Activated CD4-positive, alpha-beta T cell treated with anti-CD3 and anti-CD28 coated beads for 1 hour (primary cell): Measurements from ENCODE around the gene PHLDA1.
"Not testable (repeated sequence)": the region's sequence is repeated elsewhere in the genome, so short reads cannot be mapped to it uniquely, and the experiment has no call there.

Source experiments
- DNase-seq: peaks from one replicate; pipeline ENCODE4 v3.0.0-alpha.2; 2020

The PHLDA1 gene

GRCh38 chr12:76018111-76018510 lies 13.5 kb downstream of the PHLDA1 start:
- DNase-seq, result no peak

DNA sequence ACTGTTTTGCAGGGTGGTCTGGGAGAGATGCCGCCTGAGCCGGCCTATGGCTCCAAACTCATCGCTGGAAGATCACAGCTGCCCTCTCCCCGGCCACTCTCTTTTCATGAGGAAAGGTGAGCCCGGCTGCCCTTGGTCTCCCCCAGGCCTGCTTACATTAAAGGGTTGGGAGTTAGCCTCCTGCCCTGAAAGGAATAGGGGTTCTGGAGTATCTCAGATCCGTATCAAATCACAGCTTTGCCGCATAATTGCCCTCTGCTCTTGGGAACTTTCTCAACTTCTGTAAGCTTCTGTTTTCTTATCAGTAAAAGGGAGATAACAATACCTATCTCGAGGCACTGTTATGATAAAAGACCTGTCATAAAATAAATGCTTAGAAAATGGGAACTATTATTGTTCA lies 17.6 kb downstream of the PHLDA1 start:
- no peak for DNase-seq

DNA sequence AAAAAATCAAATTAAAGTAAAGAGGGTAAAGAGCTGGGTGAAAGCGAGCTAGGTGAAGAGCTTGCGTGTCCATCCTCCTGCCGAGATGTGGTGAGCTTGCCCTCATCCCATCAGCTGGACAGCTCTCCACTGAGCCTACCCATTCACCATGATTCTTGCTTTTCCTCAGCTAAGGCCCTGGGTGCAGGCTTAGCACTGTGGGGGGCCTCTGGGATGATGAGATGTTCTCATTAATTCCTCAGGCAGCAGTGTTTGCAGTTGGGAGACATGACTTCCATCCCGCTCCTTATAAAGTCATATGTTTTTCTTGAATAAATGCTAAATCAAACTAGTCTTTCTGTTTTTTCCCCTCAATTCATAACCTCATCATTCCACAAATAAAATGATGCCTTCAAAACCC lies 18.0 kb downstream of the PHLDA1 start:
- DNase-seq, result no peak

DNA sequence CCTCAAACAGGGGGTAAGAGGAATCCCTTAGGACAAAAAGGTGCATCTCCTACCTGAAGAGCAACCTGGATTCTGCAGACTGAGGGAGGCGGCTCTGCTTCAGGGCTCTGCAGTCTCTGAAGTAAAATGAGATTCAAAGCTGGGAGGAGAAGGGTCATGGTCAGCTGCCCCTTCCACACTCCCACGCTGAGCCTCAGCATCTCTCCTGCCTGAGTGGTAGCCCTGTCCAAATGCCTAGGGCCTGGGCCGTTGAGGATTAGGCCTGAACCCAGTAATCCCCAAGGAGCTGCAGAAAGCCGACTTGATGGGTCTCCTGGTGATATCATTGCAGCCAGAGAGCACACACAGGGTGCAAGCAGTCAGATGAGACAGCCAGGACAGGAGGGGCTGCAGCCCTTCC lies 18.9 kb downstream of the PHLDA1 start:
- no peak for DNase-seq

DNA sequence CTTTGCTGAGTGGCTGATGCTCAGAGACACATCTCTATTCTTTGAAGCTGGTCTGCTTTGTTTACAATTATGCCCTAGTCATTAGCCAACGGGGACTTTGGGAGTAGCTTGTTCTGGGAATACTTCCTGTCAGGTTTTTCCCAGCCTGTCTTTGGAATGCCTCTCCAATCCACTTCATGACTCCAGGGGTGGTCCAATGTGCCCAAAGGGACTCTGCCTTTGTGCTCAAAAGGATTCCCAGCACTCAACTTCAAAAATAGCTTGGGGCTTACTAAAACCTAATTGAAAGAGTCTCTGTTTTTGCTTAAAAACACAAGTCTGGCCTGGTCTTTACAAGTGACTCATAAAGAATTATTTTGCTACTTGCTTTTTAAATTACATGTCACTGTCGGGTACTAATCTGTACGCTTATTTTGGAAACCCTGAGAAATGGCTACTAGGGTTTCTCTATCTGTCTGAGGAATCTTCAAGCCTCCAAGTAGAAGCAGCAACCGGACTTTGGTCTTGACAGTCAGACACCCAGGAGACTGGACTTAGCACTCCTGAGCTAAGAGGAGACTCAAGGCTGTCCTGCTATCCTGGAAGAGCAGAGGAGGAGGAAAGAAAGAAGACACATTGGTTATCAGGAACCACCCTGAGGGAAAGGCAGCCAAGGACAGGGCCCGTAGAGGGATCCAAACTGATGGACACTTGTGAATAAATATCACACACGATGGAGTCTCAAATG lies 20.7 kb downstream of the PHLDA1 start:
- no peak for DNase-seq

DNA sequence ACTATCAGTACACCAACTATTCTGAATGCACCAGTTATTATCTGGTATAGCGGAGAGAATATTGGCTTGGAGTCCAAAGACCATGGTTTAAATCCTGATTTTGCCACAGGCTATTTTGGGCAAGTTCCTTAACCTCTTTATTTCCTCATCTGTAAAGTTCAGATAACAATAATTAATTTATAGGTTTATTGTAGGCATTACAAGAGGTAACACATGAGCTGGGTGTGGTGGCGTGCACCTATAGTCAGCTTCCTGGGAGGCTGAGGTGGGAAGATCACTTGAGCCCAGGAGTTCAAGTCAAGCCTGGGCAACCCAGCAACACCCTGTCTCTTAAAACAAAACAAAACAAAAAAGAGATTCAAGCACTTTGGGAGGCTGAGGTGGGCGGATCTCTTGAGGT lies 23.1 kb downstream of the PHLDA1 start:
- DNase-seq, result no peak

- no peak for DNase-seq
Observed at GRCh38 chr12:76007640-76008039, 23.9 kb downstream of the PHLDA1 start.

DNA sequence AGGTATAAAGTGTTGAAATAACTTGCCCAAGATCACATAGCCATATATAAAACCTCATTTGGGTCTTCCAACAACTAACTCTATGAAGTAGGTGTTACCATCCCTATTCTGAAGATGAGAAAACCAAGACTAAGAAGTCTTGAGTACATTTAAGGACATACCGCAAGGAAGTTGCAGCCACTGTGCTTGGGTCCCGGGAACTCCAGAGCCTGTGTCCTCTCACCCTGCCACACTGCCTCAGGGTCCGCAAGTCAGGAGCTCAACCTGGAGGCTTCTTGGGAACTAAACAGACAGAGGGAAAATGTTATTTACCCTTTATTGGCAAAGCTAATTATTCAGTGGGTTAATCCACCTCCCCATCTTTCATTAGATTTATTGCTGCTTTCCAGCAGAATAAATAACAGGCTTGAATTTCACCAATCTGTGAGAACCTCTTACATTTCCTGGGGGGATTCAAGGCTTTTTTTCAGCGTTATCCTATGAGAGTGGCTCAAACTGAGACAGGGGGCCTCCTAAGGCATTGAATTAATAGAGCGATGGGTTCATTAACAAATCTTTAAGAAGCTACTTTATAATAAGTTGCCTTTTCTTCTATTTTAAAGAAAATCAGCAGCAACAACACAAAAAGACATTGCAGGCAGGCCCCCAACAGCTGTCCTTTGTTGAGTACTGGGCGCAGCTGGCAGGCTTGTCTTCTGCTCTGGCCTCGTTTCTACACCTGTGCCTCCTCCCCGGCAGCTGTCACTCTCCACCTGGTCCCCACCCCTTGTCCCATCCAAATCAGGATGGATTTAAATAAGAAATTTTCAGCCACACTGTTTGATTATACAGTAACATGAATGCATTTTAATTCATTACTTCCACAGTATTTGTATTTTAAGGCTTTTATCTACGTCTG lies 25.3 kb downstream of the PHLDA1 start:
- no peak for DNase-seq

- DNase-seq, result no peak
Observed at GRCh38 chr12:76003355-76003638, 28.3 kb downstream of the PHLDA1 start.

DNA sequence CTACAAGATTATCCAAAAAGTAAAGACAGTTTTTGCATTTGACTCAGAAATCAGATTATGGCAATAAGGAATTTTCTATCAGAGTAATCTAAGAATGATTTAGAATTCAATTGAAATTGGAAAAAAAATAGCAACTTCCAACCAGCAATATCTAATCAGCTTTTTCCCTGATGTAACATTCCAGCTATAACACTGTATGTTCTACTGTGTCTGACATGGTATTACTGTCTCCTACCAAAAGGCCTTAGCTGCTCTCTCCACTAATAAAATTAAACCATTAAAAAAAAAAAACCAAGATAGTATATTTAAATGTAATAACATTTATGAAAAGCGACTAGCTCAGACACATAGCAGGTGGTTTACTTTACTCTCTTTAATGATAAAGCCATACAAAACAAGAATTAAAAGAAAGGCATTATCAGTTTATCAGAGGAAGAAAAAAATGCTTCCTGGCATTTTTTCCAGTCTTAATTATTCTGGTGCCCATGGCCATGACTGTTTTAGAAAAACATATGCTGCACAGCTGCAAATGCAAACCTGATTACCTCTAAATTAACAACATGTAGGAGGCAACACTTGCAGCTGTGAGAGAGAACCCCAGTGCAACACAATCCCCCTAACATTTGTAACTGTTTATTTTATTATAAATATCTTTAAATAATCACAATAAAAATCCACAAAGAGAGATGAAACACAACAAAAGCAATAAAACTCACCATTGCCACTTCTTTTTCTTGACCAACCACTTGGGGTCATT lies 28.8 kb downstream of the PHLDA1 start:
- DNase-seq, result no peak

GRCh38 chr12:75998292-75999063 lies 33.1 kb downstream of the PHLDA1 start:
- DNase-seq, result no peak

- DNase-seq, result no peak
Observed at GRCh38 chr12:75997658-75998057, 33.9 kb downstream of the PHLDA1 start.

- DNase-seq, result no peak
Observed at GRCh38 chr12:75996861-75997447, 34.6 kb downstream of the PHLDA1 start.

GRCh38 chr12:75995691-75996090 lies 35.9 kb downstream of the PHLDA1 start:
- DNase-seq, result no peak

DNA sequence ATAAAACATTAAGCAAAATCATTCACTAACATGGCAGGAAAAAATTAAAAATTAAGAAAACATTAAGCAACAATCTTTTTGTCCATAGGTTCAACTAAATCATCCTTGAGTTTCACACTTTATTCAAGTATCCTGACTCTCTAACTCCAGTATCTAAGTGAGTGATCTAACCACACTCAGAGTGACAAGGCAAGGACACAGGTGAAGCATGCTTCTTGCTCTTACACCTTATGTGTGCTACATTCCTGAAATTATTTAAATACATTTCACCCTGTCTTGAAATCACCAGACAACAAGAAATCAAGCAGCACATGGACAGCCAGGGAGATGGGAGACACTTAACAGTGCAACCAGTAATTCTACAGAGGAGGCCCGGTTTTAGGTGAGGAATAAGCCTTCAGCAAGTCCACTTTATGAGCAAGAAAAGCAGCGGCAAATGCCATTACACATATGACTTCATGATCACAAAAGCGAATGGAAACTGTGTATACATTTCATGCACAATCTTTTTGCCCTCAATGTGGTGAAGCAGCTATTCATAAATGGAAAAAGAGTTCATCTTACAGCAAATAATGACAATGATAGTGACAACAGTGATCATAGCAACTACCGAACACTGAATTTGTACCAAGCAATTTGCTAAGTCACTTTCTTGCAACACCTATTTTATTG lies 37.4 kb downstream of the PHLDA1 start:
- no peak for DNase-seq

DNA sequence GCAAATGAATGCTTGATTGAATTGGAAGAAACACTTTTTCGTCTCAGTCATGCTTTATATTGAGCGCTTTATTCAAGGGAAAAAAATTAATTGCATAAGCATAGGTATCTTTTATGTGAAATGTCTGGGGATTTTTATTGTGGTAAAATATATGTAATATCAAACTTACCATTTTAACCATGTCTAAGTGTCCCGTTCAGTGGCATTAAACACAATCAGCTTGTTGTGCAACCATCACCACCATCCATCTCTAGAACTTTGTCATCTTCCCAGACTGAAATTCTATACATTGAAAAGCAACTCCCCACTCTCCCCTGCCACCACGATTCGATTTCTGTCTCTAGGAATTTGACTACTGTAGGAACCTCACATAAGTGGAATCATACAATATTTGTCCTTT lies 39.8 kb downstream of the PHLDA1 start:
- DNase-seq, result no peak

- DNase-seq, result no peak
Observed at GRCh38 chr12:75990189-75990912, 41.2 kb downstream of the PHLDA1 start.

- DNase-seq, result not testable (repeated sequence)
Observed at GRCh38 chr12:75987709-75988108, 43.9 kb downstream of the PHLDA1 start.

- no peak for DNase-seq
Observed at GRCh38 chr12:75986001-75986746, 45.4 kb downstream of the PHLDA1 start.

DNA sequence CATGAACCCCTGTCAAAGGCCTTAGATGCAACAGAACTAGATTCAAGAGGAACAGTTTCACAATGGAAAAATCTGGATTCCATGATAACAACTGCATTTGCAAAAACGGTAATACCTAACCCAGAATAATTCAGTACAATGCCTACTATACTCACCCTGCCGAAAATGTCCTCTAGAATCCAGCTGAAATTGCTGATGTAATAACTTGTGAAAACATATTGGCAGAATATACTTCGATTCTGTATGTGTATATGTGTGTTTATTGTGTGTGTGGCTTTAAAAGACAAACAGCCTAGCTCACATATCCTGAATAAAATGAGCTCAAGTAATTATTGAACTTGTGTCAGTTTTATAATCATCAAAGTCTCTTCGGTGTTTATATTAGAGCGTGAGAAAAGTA lies 46.0 kb downstream of the PHLDA1 start:
- DNase-seq, result no peak
